AG08395 (cell line): ENCODE results near the gene LRRC4C.
A peak's percentile ranks its signal among the peaks of the same experiment; 100 is the strongest.

Source experiments
- DNase-seq: peaks from one replicate; pipeline ENCODE4 v3.0.0; 2012; ENCODE audit warnings: mixed read lengths, low spot score

The LRRC4C gene

DNA sequence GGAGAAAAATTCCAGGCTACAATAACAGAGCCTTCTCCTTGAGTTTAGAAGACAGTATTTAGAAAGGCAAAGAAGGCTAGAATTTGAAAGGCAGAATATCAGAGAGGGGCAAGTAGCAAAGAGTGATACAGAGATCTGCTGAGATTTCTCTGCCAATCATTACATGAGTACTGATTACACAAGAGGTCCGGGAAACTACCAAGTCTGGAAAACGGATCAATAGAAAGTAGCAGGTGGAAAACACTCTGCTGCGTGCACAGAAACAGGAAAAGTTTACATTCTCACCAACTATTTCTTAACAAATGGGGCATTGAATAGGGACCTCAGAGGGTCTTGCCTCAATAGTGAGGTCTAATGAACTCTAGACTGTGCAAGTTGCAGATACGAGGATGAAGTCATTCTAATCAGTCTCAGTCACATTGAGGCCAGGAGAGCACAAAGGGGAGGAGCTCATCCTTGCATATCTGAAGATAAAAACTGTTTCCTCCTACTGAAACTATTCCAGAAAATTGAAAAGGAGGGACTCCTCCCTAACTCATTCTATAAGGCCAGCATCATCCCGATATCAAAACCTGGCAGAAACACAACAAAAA, 1099.2 kb downstream of the LRRC4C start:
- DNase-seq = no peak

DNA sequence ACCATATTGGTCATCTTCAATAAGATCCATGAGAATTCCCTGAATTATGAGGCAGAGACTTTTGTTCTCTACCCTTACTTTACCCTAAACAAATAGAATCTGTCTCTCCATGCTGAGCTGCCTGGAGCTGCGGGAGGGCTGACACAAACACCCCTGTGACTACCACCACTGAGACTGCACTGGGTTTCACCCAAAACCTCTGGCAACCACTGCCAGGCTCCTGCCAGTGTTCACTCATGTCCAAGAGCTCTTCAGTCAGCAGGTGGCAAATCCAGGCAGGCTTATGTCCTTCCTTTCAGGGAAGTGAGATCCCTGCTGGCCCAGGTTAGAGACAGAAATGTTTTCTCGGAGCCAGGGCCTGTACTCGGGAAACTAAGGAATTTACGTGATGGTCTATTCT, 1105.3 kb downstream of the LRRC4C start:
- no peak for DNase-seq

DNA sequence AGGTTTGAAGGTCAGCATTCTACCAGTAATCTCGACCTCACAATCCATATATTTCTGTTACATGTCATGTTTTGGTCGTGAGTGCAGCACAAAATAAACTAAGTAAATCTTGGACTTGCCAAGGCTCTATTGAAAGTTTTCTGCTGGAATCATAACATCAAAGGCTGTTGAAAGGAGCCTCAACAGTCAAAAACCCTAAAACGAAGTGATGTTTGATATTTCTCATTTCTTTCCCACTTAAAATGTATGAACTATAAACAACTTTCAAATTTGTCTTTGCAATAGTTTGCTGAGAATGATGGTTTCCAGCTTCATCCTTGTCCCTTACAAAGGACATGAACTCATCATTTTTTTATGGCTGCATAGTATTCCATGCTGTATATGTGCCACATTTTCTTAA, 1118.5 kb downstream of the LRRC4C start:
- DNase-seq = no peak

DNA sequence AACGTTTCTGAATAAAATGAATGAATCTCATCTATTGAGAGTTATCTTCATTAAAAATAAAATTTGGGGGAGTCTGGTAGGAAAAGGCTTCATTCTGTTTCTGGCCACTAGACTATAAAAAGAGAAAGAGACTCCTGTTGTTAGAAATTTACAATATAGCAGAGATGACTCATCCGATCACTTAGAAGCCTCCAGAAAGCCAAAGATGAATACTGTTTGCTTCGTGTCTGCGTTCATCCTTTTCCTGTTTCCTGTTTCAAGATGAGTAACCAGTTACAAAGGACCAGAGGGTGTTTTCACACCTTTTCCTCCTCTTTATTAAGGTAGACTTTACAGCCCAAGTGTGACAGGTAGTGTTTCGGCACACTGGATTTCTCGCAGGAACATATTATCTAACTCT, 1120.7 kb downstream of the LRRC4C start:
- DNase-seq = peak; percentile 44

DNA sequence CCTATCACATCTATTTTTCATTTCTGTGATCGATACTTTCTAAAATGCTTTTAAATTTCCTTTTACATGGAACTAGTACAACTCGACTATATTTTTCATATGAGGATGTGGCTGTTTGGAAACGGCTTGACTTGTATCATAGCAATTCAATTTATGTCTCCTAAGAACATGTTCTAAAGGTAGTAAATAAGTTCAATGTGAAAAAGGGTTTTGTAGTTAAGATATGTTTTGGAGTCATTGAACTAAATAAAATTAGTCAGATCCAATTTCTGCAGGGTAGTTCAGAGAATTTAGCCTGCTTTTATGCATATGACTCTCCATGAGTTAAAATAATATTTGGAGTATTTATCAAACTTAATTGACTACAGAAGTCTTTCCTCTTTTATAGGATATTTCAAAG, 1121.4 kb downstream of the LRRC4C start:
- no peak for DNase-seq

DNA sequence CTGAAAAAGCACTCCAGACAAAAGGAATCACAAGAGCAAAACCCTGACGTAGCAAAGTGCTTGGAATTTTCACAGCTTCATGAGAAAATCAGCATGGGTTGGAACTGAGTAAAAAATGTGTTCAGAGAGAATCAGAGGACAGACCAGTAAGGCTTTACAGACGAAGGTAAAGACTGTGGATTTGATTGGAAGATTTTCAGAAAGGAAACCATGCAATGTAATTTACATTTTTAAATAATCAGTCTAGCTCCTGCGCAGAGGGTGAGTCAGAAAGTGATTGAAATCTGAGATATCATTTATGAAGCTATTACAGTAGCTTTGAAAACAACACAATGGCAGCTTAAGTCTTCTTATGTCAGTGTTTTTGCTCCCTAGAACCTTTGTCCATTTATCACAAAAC, 1122.3 kb downstream of the LRRC4C start:
- DNase-seq = no peak

DNA sequence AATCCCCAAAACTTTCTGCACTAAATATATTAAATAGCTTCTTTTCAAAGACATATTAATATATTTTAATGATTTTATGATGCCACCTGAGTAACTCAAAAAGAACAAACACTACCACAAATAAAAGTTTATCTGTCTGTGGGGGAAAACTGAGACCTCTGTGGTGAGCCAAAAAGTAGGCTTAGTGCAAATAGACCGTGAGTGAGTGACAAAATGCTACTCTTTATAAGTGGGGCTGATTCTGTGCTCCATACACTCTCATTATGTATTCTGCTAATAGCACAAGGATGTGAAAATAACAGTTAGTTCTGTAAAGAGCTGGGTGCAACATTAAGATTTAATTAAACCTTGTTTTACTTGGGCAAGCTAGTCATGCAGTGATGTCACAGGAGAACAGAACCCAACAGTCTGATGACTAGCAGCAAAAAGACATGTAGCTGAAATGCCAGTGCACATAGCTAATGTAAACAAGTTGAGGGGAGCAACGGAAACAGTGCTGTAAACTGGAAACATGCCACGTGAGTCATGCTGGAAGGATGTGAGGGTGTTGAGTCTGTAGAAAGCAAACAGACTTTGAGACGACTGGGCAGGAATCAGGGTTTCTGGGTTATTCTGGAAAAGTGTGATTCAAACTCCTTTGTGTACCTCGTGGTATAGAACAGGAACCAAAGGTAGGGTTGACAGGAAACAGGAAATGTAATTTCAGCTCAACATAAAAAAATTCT, 1130.4 kb downstream of the LRRC4C start:
- peak; percentile 96 for DNase-seq

DNA sequence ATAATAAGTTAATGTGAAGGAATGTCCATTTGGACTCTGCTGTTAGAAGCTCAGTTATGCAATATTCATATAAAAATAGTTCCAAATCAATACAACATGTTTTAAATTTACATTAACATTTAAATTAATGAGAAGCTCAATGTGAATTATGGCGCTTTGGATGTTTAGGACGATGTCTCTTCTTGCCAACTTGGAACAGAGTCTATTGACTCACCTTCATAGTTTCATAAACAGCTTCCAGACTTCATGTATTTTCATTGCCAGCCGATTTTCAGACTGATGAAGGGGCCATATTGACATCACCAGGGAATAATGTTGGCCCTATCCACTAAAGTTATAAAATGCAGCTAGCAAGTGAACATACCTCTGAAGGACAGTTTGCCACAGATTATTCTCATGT, 1136.2 kb downstream of the LRRC4C start:
- no peak for DNase-seq

DNA sequence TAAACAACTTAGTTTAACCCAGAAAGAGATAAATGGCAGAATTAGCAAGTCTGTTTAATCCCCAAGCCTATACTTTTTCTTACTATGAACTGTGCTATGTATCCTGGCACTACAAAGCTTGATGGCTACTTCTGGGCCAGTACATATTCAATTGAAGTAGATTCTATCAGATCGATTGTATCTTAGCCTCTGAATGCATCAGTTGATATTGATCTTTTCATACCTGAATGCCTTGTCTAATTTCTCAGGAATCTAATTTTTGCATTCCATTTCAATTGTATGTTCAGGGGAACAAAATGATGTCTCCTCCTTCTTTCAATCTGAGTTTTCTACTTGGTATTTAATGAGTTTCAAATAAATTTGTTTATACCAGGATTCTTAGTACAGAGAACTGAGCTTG, 1137.9 kb downstream of the LRRC4C start:
- DNase-seq = no peak

DNA sequence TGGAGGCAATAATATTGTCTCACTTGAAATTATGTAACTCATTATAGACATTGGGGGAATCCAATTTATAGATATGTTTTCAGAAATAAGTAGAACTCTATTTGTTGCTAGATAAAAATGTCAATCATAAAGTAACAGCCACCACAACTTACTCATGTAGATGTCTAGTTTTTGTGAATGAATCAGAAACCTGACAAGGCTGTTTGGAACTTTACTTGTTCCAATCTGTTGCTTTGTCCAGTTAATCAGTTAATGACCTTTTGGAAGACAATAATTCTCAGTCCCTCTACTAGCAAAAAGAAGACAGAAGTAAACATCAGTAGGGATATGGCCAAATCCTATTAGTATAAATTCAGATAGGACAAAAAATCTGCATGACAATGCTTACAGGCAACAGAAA, 1143.3 kb downstream of the LRRC4C start:
- no peak for DNase-seq

DNA sequence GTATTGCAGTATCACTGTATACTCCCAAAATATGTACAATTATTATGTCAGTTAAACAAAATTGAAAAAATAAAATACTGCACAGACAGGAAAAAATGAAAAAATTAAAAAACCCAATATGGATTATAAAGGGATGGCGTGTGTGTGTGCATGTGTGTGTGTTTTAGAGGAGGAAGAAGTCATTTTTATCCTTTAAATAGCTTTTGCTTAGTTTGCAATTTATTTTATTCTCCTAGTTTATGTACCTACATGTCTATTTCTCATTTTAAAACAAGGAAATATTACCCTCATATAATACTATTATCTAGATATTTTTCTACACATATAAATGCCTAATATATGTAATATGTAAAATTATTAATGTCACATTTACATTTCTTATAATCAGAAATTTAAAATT, 1144.3 kb downstream of the LRRC4C start:
- no peak for DNase-seq

DNA sequence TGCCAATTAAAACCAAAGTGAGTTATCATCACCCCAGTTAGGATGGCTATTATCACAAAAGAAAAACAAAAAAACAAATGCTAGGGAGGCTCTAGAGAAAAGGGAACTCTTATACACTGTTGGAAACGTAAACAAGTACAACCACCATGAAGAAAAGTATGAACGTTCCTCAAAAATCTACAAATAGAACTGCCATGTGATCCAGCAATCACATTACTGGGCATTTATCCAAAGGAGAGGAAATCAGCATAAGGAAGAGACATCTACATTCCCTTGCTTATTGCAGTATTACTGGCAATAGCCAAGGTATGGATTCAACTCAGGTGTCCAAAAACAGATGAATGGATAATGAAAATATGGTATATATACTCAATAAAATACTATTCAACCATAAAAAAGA, 1145.1 kb downstream of the LRRC4C start:
- no peak for DNase-seq

DNA sequence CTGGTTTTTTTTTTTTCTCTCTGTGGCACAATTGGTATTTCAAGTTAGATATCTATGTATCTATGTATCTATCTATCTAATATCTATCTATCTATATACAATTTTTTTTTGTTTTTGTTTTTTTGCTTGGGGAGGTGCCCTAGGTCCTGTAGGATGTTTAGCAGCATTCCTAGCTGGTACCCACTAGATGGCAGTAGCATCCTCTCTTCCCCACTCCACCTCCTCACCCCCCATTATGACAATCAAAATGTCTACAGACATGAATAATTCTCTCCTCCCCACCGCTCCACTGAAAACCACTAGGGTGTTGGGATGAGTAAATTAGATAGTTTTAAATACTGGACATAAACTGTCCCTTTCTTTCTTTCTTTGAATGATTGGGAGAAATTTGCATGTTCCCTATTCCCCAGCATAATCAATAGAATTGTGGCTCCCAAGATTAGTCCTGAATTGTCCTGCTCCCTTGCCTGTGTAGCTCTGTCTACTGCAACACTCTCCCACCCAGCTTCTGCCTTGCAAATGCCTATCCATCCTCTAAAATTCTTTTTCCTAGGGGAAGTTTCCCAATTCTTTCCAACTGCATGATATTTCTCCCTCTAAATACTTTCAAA, 1152.4 kb downstream of the LRRC4C start:
- peak; percentile 80 for DNase-seq

DNA sequence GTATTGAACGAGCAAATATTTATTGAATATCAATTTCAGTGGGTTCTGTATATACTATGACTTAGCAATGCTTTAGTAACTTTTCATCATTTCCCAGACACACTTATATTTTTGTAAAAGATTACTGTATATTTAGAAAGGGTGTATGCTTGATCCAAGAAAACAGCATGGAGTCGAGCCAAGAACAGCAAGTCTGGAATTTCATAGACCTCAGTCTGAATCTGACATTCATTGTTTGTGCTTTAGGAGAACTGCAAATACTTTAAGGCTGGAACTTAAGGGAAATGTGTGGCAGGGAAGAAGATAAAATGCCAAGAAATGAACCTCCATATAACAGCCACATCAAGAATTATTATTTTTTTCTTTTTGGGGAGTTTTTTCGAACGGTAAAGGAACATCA, 1156.8 kb downstream of the LRRC4C start:
- DNase-seq = no peak

DNA sequence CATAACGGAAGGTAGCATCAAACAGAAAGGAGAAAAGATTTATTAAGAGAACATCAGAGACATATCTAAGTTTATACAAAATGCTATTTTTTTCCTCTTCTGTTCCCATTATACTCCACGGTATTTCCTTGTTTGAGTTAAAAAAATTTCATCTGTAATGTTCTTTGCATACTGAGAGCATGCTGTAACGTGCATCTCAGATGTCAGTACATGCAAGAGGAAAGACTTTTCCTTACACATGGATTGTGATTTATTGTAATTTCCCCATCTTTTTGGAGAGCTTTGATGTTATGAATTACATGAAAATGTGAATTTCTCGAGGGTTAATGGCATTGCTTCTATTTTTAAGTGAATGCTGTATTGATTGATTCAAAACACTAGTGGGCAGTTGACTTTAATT, 1164.0 kb downstream of the LRRC4C start:
- DNase-seq = no peak

DNA sequence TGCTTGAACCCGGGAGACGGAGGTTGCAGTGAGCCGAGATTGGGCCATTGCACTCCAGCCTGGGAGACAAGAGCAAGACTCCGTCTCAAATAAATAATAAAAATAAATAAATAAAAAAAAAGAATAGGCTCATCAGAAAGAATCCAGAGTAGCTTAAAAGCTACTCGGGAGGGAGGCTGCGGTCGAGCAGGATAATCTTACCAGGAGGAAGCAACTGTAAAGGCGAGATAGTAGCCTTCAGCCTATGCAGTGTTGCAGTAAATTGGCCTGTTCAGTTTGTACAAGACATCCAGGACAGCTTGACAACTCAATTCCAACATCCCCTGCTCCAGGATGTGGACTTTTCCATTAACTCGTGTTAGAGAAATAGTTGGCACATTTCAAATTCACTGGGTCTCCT, 1164.7 kb downstream of the LRRC4C start:
- no peak for DNase-seq

DNA sequence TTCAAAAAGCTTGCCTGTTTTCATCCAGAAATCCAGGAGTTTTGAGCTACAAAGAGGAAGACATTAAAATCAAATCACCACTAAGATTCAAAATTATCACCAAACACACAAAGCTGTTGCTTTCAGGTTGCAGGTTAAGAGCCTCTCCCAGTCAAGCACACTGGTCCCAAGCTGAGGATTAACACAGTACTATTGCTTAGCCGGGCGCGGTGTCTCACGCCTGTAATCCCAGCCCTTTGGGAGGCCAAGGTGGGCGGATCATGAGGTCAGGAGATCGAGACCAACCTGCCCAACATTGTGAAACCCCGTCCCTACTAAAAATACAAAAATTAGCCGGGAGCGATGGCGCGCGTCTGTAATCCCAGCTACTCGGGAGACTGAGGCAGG, 1165.1 kb downstream of the LRRC4C start:
- DNase-seq = no peak

DNA sequence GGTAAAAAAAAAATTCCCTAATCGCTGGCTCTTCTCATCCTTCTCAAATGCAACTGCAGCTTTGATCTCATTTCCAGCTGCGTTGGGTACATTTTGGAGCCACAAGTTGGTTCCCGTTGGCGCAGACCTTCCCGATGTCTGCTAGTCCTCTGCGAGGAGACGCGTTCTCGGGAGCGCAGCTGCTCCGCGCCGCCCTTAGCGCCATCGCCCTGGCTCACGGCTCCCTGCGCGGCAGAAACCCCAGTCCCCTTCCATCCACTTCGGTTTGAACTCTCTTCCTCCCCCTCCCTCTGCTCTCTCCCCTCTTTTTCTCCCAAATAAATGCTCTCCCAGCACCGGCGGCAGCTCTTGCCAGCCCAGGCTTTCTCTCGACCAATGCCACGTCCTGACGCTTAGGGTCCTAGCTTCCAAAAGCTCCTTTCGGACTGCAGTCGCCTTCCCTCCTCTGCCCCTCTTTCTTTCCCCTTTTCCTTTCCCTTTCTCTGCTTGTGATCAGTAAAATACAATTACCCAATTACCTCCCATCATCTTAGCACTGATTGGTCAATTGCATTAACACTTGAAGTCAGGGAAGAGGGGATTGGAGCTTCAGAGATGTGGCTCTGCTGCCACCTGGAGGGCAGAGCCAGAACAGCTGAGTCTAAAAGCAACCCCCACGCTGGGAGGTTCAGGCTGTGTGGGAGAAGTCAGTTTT, 1165.7 kb downstream of the LRRC4C start:
- peak; percentile 94 for DNase-seq

DNA sequence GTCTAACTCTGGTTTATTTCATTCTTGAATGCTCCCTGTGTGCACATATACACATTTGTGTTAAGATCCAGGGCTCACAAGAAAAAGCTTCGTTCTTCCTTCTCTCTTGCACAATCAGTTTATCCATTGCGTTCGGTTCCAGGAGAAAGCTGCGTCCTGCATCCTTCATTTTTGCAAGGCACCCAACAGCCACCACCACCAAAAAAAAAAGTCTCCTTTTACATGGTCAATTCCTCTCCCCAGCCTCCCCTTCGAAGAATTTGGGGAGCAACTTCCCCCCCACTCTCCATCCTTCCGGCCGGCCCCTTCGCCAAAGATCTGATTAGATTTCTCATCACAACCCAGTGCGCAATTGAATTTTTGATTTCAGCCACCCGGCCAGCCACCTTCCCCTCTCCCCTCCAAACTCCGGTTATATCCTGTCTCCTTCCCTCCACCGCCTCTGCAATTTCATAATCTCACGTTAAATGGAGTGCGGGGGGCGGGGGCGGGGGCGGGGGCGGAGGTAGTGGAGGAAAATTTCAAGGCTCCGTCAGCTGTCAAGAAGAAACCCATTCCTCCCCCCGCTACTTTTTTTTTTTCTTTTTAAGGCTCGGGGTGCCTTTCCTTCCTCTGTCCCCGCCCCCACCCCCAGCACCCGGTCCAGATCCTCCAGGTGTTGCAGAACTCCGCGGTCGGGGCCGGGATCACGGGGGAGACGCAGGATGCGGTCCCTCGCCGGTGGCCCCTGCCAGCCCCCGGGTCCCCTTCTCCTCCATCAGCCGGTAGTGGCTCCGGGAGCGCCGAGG, 1166.5 kb downstream of the LRRC4C start:
- no peak for DNase-seq

DNA sequence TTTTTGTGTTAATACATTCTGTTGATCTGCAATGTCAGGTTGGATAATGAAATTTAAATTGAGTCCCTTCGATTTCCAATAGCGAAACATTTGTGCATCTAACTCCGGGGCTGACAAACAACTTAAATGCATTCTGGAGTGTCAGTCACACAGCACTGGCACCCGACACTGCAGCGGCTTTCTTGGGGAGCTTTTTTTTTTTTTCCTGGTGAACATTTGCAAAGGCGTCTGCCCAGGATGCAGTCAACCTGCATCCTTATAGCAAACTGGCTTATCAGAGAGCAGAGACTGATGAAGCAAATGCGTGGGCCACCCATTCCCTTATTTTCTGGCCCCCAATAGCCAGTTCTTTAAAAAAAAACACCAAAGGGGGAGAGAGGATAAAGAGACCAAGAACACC, 1167.7 kb downstream of the LRRC4C start:
- no peak for DNase-seq

DNA sequence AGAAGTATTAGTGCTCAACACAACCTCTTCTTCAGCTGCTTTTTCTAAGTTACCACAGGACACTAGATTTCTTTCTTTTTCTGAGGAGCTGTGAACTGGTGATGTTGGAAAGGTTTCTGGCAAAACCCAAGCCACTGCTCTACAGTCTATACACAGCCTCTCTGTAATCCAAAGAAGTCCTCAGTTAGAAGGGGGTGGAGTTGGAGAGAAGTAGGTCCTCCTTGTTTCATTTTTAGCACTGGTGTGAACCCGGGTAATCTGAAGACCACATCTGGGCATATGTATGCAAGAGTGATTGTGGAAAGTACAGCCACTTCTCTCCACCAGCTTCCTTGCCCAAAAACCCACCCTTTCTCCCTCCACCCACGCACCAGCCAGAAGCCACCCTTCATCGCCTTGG, 1168.1 kb downstream of the LRRC4C start:
- DNase-seq = no peak

DNA sequence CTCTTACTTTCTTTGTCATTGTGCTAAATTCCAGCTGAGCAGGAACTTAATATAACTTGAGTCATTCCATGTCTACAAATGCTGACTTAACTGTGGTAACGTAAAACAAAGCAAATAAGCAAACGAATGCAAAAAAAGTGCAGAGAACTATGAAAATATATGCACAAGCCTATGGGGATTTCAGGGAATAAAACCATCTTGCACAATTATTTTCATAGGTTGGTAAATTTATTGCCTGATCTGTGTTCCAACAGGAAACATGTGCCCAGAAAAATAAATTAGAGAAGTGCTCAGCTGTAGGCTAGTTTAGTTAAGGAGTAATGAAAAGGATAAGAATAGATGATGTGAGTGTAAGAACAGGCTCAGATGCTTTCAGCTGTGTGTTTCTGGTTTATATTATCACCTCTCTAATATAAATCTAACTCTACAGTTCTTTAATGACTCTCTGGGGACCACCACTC, 1169.3 kb downstream of the LRRC4C start:
- no peak for DNase-seq
